GM21528 (cell line): ENCODE data around the gene HUS1B.
"Not testable (repeated sequence)": the region's sequence is repeated elsewhere in the genome, so short reads cannot be mapped to it uniquely, and the experiment has no call there.

Experiments used
- ATAC-seq: cut with Tn5 transposase; IDR thresholded peaks from one replicate; pipeline ENCODE4 v1.9.1; 2021; ENCODE audit warnings: mild to moderate bottlenecking, moderate library complexity; ENCODE audit not compliant: unreplicated experiment, low FRiP score

HUS1B gene

DNA sequence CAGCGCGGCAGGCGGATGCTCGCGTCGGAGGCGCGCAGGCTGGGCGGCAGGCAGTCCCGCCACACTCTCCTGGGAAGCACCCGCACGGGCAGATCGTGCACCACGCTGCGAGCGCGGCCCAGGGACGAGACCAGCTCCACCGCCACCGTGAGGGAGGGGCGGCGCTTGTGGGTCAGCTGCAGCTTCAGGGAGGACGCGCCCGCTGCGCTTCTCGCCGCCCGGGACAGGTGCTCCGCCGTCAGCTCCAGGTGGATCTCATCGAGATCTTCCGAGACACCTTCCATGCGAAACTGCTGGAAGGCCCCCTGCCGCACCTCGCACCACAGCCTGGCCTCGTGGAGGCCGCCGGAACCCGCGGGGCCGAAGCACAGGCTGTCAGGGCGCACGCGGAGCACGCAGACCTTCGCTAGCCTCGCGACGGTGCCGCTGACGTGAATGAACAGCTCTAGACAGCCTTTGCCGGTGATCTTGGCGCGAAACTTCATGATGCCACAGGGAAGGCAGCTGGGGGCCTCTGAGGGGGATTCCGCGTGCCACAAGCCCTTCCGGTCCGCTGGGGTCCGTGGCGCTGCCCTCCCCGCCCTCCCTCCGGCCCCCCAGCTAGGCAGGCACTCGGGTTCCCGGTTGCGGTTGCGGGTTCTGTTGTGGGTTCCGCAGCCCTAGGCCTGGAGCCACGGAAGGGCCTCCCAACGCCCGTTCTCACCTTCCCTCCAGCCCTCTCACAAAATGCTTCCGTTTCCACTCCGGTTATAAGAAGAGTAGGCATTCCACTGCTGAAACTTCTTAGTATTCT, at the start of gene HUS1B:
Gene HUS1B, minus strand, starts transcription at position 641 of the 793 bp plus-strand sequence. Its CDS starts 156 bp downstream, at position 485.
- no peak for ATAC-seq

GRCh38 chr6:706146-706545, 49.2 kb upstream of the HUS1B start:
- ATAC-seq = no peak

GRCh38 chr6:705047-705446, 48.1 kb upstream of the HUS1B start:
- no peak for ATAC-seq

DNA sequence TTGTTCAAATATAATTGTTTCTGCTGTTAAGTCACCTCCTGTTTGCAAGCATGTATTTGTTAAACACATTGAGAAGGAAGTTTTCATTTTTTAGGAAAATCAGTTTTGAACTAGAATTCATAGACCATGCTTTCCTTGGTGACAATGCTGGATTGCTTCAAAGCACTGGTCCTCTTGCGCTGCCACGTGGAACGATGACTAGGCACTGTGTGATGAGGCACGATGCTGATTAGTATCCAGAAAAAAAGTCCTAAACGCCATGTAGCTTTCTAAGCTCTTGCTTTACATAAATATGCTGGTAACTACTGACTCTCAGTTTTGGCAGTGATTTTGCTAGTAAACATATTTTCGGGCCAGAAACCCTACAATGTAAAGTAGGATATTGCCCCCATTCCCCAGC, 47.1 kb upstream of the HUS1B start:
- no peak for ATAC-seq

- no peak for ATAC-seq
Measured at GRCh38 chr6:703552-703951, 46.7 kb upstream of the HUS1B start.

GRCh38 chr6:701700-702479, 45.0 kb upstream of the HUS1B start:
- ATAC-seq = no peak

DNA sequence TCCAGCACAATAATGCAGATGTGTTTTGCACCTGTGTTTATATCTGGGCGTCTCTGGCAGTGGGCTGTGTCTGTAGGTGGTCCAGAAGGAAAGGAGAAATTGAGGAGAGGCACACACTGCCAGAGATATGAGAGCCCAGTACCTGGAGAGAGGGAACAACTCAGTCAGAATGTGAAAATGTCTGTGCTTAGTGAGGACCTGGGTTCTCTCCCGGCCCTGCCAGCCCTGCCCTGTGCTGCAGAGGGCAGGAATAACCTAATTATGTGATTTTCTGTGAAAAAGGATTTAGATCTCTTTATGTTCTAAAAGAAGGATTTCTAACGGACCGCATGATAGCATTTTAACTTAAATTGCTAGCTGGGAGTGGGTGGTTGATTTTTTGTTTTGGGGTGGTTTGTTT, 44.3 kb upstream of the HUS1B start:
- no peak for ATAC-seq

- no peak for ATAC-seq
Measured at GRCh38 chr6:700490-700889, 43.6 kb upstream of the HUS1B start.

DNA sequence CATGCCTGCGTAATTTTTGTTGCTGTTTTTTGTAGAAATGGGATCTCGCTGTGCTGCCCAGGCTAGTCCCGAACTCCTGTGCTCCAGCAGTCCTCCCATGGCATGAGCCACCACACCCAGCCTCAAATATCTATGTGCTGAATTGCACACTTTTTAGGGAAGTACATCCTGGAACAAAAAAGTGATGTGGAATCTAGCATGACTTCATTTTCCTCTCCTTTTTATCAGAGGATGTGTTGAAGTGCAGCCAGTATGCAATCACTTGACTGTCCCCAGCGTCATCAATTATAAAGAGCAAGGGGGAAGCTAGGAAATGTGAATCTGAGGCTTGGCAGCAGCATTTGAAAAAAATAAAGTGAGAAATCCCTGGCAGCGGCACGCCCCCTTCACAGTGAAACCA, 42.4 kb upstream of the HUS1B start:
- no peak for ATAC-seq

GRCh38 chr6:694431-695126, 37.7 kb upstream of the HUS1B start:
- ATAC-seq = not testable (repeated sequence)

DNA sequence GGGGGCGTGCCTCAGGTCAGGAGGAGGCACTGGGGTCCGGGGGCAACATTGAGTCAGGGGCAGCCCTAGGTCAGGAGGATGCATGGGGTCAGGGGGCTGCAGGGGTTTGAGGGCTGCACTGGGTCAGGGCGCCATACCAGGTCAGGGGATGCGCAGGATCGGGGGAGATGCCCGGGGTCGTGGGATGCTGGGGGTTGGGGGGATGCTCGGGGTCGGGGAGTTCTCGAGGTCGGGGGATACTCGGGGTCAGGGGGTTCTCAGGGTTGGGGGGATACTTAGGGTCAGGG, 36.8 kb upstream of the HUS1B start:
- no peak for ATAC-seq

- ATAC-seq = peak; percentile 87
Measured at GRCh38 chr6:692858-693722, 36.2 kb upstream of the HUS1B start, which contains the start of gene EXOC2. Gene EXOC2, minus strand, starts transcription at chr6:693139. Its CDS starts 55,321 bp downstream, at chr6:637818.

DNA sequence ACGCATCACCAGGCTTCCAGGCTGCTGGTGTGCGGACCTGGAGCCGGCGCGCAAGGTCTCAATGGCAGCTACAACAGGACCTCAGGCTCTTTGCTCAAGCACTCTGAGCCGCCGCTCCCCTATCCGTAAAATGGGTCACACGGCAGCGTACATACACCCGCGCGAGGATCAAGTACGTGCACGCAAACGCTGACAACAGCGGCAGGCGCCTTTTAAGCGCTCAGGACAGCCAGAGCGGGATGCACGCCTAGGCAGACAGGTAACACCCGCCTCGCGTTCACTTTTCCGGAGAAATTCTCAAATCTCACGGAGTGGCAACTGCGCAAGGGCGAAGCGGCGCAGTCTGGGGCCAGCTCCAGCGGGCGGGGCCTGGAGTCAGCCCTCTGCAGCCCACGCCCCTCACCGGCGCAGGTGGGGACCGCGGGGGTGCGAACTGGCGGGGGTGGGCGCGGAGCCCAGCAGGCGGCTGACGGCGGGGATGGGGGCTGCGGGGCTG, 35.5 kb upstream of the HUS1B start:
- peak; percentile 86 for ATAC-seq

DNA sequence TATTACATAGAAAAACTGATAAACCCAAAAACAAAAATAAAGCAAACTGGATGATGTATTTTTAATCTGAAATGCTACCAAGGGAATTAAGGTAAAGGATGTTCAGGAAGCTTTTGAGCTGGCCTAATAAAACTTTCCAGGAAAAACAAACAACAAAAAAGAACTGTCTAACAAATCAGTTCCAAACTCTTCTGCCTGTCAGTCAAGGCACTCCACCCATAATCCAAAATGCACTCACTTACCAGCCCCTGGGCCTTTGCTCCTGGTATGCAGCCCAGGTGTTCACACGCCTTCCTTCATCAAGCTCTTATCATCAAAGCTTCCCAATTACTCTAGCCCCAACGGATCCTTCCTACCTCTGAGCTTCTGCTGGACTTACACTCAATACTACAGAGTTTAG, 32.3 kb upstream of the HUS1B start:
- ATAC-seq = no peak

DNA sequence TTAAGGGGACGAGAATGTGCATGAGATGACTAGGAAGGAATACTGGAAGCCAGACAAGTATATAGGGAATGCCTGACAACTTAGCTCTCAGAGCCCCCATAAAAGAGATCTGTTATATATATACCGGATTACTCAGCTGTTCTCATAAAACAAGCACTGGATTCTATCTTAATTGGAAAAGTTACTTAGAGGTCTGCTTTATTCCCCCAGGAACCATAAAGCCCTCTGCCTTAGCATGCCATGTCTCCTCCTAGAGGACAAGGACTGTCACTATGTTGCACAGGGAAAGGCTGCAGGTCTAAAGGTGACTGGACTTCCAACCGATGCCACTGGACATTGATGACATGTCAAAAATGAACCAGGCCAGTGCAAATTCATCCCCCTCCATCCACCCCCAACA, 29.6 kb upstream of the HUS1B start:
- no peak for ATAC-seq

DNA sequence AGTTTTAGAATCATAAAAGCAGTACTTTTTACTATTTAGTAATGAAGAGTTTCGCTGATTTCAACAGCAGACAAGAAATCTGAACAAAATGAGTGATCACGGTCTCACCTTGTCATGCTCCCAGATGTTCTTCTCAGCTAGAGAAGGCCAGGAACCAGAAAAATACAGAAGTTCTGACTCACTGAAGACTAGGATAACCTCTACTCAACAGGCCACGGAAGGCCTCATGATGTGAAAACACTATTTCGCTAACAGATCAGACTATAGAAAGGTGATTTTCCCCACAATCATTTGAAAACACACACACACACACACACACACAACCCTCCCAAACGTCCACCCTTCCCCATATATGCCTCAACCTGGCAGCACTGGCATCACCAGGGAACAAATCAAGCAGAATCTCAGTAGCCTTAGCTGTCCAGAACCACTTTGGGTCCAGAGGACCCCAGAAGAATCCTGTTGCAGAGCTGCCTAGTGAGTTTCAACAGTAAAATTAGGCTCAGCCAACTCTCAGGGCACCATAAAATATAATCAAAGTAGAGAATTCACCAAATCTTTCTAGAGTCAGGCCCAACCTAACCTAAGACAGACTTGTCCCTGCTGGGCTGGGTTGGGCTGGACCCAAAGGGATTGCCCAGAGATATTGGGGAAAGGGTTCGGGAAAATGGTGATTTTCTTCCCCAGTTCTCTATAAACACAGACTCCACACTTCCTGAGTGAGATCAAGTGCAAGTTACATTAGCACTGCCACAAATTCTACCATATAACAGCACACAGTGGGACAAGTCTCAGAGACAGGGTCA, 28.1 kb upstream of the HUS1B start:
- peak; percentile 78 for ATAC-seq

- no peak for ATAC-seq
Measured at GRCh38 chr6:683742-684440, 27.0 kb upstream of the HUS1B start.

DNA sequence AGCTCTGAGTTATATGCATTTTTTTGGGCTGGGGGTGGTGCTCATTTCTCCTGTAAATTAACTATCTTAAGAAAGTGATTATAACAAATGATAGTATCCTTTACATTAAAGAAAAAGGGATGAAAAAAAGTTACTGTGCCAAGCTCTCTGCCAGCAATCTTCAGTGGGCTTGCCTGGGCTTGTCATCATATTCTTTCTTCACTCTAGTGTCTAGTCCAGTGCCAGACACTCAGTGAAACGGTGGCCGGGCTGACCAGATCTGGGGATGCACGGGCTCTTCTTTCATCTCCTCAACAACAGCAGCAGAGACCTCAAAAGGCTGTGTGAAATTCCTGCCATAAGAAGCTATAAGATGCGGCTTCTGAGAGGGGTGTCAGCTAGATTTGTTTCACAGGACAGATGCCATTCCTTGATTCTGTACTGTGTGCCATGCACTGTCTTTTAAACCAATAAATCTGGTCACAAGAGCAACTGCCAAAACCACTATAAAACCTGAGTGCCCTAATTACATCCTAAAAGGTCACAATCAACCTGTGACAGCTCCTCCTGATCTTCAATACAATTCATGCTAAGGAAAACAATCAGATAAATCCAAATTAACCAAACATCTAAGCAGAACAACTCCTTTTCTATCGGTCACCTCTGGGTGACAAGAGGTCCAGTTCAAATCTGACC, 23.9 kb upstream of the HUS1B start:
- no peak for ATAC-seq
